K562 (cell line): ENCODE measurements around the gene AGRP. TPM values are rescaled to one million over a fixed set of nuclear protein-coding genes. Genes with fewer than 3 reads are reported as not detected.

Experiments used
- ATAC-seq: fragments of 200-7000 bp; cut with Tn5 transposase; 3 replicates; pipeline ENCODE4 v1.9.1; 2020; ENCODE audit warnings: moderate library complexity
- BruUV-seq: library from RNA; stranded (reverse); fragments of 400-500 nt; replicated peaks from 2 replicates; lab custom pipeline; 2021; lab: Mats Ljungman, UMichigan
- CTCF ChIA-PET: fragments of 300-600 bp; formaldehyde crosslinking; extraction: SDS; loops from one replicate; lab custom pipeline; 2021; ENCODE audit warnings: low intra/inter-chr PET ratio; lab: Yijun Ruan, JAX
- POLR2A ChIA-PET: fragments of 300-600, 350-650 bp; sonication (Branson Sonifier 250); formaldehyde crosslinking; extraction: SDS; loops from one replicate; lab custom pipeline; 2021; ENCODE audit warnings: antibody characterized with exemption, inconsistent platforms; lab: Yijun Ruan, JAX
- DNase-seq, 4 experiments: peaks; one replicate each; pipeline versions ENCODE4 v3.0.0 to v3.0.0-alpha.2; 2011 to 2018; ENCODE audit warnings: low spot score in 3 of 4, mixed read lengths in 3 of 4; ENCODE audit errors: extremely low read depth in 1 of 4
- FAIRE-seq: peaks from 2 replicates; lab custom pipeline; 2011; peaks lifted over from hg19 to GRCh38; lab: Jason Lieb, UNC
- H2AFZ ChIP-seq: 2 replicates; pipeline ENCODE4 v1.6.0; 2011; ENCODE audit warnings: low read depth, low read length, control low read depth, inconsistent platforms
- H3K27ac ChIP-seq: fragments of 200-600 bp; 3 replicates; pipeline ENCODE4 v1.8.0; 2011; ENCODE audit warnings: low read depth, mild to moderate bottlenecking, control low read depth, inconsistent platforms, low read length, moderate library complexity, mixed read lengths; ENCODE audit errors: extremely low read depth
- H3K27me3 ChIP-seq, 2 experiments: fragments of 300-600 bp in 1 of 2; 2 replicates in 1 of 2; 3 replicates in 1 of 2; pipeline versions ENCODE4 v1.6.0 to v1.8.0; 2011; ENCODE audit warnings: inconsistent platforms in 2 of 2, low read length in 2 of 2, mild to moderate bottlenecking in 1 of 2, mixed read lengths in 1 of 2, moderate library complexity in 1 of 2; ENCODE audit not compliant: control insufficient read depth in 2 of 2, insufficient read depth in 2 of 2
- H3K36me3 ChIP-seq: fragments of 300-600 bp; 3 replicates; pipeline ENCODE4 v1.8.0; 2011; ENCODE audit warnings: mild to moderate bottlenecking, low read length, inconsistent platforms; ENCODE audit not compliant: control insufficient read depth, insufficient read depth
- H3K4me1 ChIP-seq, 2 experiments: fragments of 200-600 bp in 1 of 2; replicated peaks in 1 of 2; 2 replicates in 1 of 2; 3 replicates in 1 of 2; pipeline versions ENCODE4 v1.5.1 to v1.8.0; 2011; ENCODE audit warnings: inconsistent platforms in 2 of 2, low read length in 2 of 2, mild to moderate bottlenecking in 1 of 2, mixed read lengths in 1 of 2, moderate library complexity in 1 of 2; ENCODE audit not compliant: control insufficient read depth in 2 of 2, insufficient read depth in 2 of 2
- H3K4me2 ChIP-seq: 2 replicates; pipeline ENCODE4 v1.6.1; 2011; ENCODE audit warnings: low read length, control low read depth, inconsistent platforms, mixed read lengths; ENCODE audit not compliant: insufficient read depth
- H3K4me3 ChIP-seq: fragments of 200-600 bp; sonication (generic), shearing (Covaris generic); 2 replicates; pipeline ENCODE4 v1.5.1; 2016; ENCODE audit warnings: control low read depth, inconsistent platforms
- H3K79me2 ChIP-seq: fragments of 200-600 bp; 3 replicates; pipeline ENCODE4 v1.8.0; 2011; ENCODE audit warnings: low read length, inconsistent platforms; ENCODE audit not compliant: control insufficient read depth, insufficient read depth
- H3K9ac ChIP-seq, 2 experiments: 2 replicates each; pipeline versions ENCODE4 v1.6.0 to v1.6.1; 2011; ENCODE audit warnings: low read depth in 2 of 2, low read length in 2 of 2, control low read depth in 1 of 2, inconsistent platforms in 1 of 2, mild to moderate bottlenecking in 1 of 2, mixed read lengths in 1 of 2; ENCODE audit not compliant: insufficient read depth in 1 of 2
- H3K9me1 ChIP-seq: one replicate; pipeline ENCODE4 v1.6.0; 2011; ENCODE audit warnings: inconsistent platforms, mild to moderate bottlenecking, low read length, moderate library complexity; ENCODE audit not compliant: control insufficient read depth, insufficient read depth
- H3K9me3 ChIP-seq: replicated peaks from 2 replicates; pipeline ENCODE4 v1.5.1; 2011; ENCODE audit warnings: low read depth, low read length, inconsistent platforms; ENCODE audit not compliant: control insufficient read depth, insufficient read depth
- H4K20me1 ChIP-seq: replicated peaks from 2 replicates; pipeline ENCODE4 v1.6.1; 2011; ENCODE audit warnings: low read length, inconsistent platforms, mixed read lengths; ENCODE audit not compliant: control insufficient read depth, insufficient read depth
- MXI1 ChIP-seq: IDR thresholded peaks from 2 replicates; pipeline ENCODE4 v1.6.1; 2011; ENCODE audit warnings: low read depth, mild to moderate bottlenecking, improper control_type of control experiment, low read length
- PKNOX1 ChIP-seq: fragments of 450-650 bp; IDR thresholded peaks from 2 replicates; pipeline ENCODE4 v1.6.1; 2016
- RBM17 ChIP-seq: fragments of 200-400 bp; formaldehyde crosslinking; IDR thresholded peaks from 2 replicates; pipeline ENCODE4 v1.6.1; 2017; ENCODE audit warnings: low read depth, mild to moderate bottlenecking, low read length, borderline replicate concordance
- RBM22 ChIP-seq: fragments of 200-400 bp; formaldehyde crosslinking; IDR thresholded peaks from 2 replicates; pipeline ENCODE4 v1.6.1; 2018; ENCODE audit warnings: low read length, low read depth; ENCODE audit not compliant: poor library complexity, severe bottlenecking
- TAF9B ChIP-seq: fragments of 450-650 bp; IDR thresholded peaks from 2 replicates; pipeline ENCODE4 v1.6.1; 2018; ENCODE audit warnings: mild to moderate bottlenecking; ENCODE audit not compliant: partially characterized antibody
- U2AF2 ChIP-seq: fragments of 200-400 bp; formaldehyde crosslinking; optimal IDR thresholded peaks from 2 replicates; pipeline ENCODE3; 2017; ENCODE audit warnings: low read depth, mild to moderate bottlenecking, low read length
- ZNF175 ChIP-seq: fragments of 200-800 bp; sonication (Bioruptor generic); IDR thresholded peaks from 2 replicates; pipeline ENCODE4 v1.6.1; 2016; ENCODE audit warnings: low read depth, mild to moderate bottlenecking, missing genetic modification characterization, missing compliant biosample characterization
- ZNF324 ChIP-seq: fragments of 250-450 bp; sonication (Bioruptor Pico); IDR thresholded peaks from 2 replicates; pipeline ENCODE4 v1.4.0; 2020; ENCODE audit warnings: mild to moderate bottlenecking
- ZNF511 ChIP-seq: sonication (generic); formaldehyde crosslinking; IDR thresholded peaks from 2 replicates; pipeline ENCODE4 v1.8.0; 2022; ENCODE audit warnings: mild to moderate bottlenecking, missing genetic modification reagents
- WGBS: fragments of 100-300 bp; shearing (Covaris generic); methylation state at CpG from one replicate; pipeline ENCODE4 v1.1.6; 2016; ENCODE audit warnings: low coverage, mixed read lengths; ENCODE audit not compliant: insufficient coverage; ENCODE audit errors: missing lambda C conversion rate; 5-methylcytosine and 5-hydroxymethylcytosine counted together
- in situ Hi-C: fragments of 300-500 bp; cut with MboI; formaldehyde crosslinking; loops from 4 replicates; pipeline ENCODE4 v1.15.0; 2018; ENCODE audit warnings: inconsistent platforms, mixed read lengths
- intact Hi-C: fragments of 100-400 bp; cut with micrococcal nuclease; formaldehyde crosslinking; loops from 2 replicates; pipeline ENCODE4 v1.14.2; 2022
- polyA plus RNA-seq, 8 experiments: library from polyadenylated mRNA; depleted of rRNA in 4 of 8; stranded (reverse) in 5 of 8; unstranded in 3 of 8; fragments of >200 nt; fragmentation: Nextera tagmentation in 2 of 8; fragmentation: Illumina TruSeq in 1 of 8; extraction: Ambion mirVana in 2 of 8; extraction: Trizol in 1 of 8; gene quantifications; 2 replicates each; pipeline versions ENCODE4 v1.2.1 to v1.2.3, GENCODE V29; 2011 to 2014; ENCODE audit warnings: inconsistent platforms in 1 of 8, missing spikeins in 1 of 8
- total RNA-seq, 7 experiments: library from RNA; depleted of rRNA in 6 of 7; stranded (reverse); fragments of >200 nt in 6 of 7; fragmentation: Illumina TruSeq in 2 of 7; extraction: Trizol in 2 of 7; gene quantifications; 2 replicates each; pipeline versions ENCODE4 v1.2.1 to v1.2.3, GENCODE V29; 2011 to 2021; ENCODE audit warnings: low replicate concordance in 1 of 7

AGRP gene
- total and polyA plus RNA-seq, 9 of the 15 experiments (the other 6 are each of a cell fraction or from before 2014, with no cell fraction given), result not detected

GRCh38 chr16:67464565-67464964 is 18.8 kb downstream of the AGRP start:
- H3K36me3 ChIP-seq, result peaks cover 36% of the 10 kb centered on the region; the same call in 2 of the 3 replicates
- H3K9me3 ChIP-seq, result no peaks in the 10 kb centered on the region
- H3K27ac ChIP-seq, result no peak overlapping the region
- no peak for TF ChIP-seq MXI1
- TF ChIP-seq U2AF2, result no peak
- TF ChIP-seq ZNF175 (CRISPR knock-in tag), result no peak
- TF ChIP-seq RBM17, result no peak
- TF ChIP-seq TAF9B, result no peak
- no peak for TF ChIP-seq PKNOX1
- TF ChIP-seq RBM22, result no peak
- TF ChIP-seq ZNF511 (CRISPR knock-in tag), result no peak
- TF ChIP-seq ZNF324 (CRISPR knock-in tag), result no peak
- 78% methylated on average over 2 of the region's 2 CpGs for WGBS
- BruUV-seq, result no TSS peak
- ChIA-PET CTCF (interaction anchor here (0.9 kb wide), 1 partner anchor 34 kb away, joined by 5 read pairs; the partner anchor contains the start of gene HSD11B2), POLR2A (interaction anchor here (0.5 to 1.3 kb wide), 4 partner anchors 8 to 138 kb away, joined by 3 read pairs; partner anchors contain the start of gene TPPP3)
- in situ Hi-C loops, result no loop called here
- no peak overlapping the region for H3K4me2 ChIP-seq
- H4K20me1 ChIP-seq, result peaks cover 62% of the 10 kb centered on the region
- intact Hi-C loops, result loop anchor here (2.0 to 10.0 kb wide), 2 partner anchors 36 to 510 kb away; no protein-coding TSS in a partner anchor
- no peak for ATAC-seq
- H3K9me1 ChIP-seq, result peaks cover 20% of the 10 kb centered on the region
- H3K79me2 ChIP-seq, result peaks cover 53% of the 10 kb centered on the region
- DNase-seq, result no peak
- H2AFZ ChIP-seq, result no peak overlapping the region
- FAIRE-seq, result no peak
- no peaks in the 10 kb centered on the region for H3K27me3 ChIP-seq
- no peak overlapping the region for H3K4me3 ChIP-seq
- H3K4me1 ChIP-seq, result peaks cover 26 to 32% of the 10 kb centered on the region in 2 experiments
- H3K9ac ChIP-seq, result peak overlapping the region in 1 of 2 experiments; percentile 38; a peak in 1 of 4 replicates
